ENCODE data around the gene IGFALS.

The IGFALS gene

DNA sequence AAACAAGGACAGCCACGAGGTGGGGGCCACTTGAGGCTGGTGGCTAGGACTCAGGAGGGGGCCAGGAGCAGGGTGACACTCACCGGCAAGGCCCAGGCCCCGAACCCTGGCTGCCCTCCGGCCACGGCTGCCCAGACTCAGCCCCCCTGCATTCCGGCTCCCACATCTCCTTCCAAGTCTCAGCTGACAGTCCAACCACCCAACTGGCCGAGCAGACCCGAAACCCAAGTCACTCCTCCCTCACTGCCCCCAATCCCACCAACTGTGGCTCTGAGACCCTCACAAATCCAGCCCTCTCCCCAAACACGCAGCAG lies 23.7 kb upstream of the IGFALS start:
- no peaks in the 10 kb centered on the region for H4K20me1 ChIP-seq (ENCODE audit: low read depth, low read length)
- no peaks in the 10 kb centered on the region for H3K27me3 ChIP-seq (ENCODE audit: low read length)
- H3K9me2 ChIP-seq (replicated peaks; ENCODE audit: insufficient read depth, low read length) = no peaks in the 10 kb centered on the region
- no peaks in the 10 kb centered on the region for H3K9me3 ChIP-seq (ENCODE audit: insufficient read depth, low read length)
- no peak overlapping the region for H3K9ac ChIP-seq (ENCODE audit: low read length)
- no peak for TF ChIP-seq EZH2phosphoT487 (conservative IDR thresholded peaks at IDR 0.05; ENCODE audit: low read length)
- TF ChIP-seq, protein P1, sequence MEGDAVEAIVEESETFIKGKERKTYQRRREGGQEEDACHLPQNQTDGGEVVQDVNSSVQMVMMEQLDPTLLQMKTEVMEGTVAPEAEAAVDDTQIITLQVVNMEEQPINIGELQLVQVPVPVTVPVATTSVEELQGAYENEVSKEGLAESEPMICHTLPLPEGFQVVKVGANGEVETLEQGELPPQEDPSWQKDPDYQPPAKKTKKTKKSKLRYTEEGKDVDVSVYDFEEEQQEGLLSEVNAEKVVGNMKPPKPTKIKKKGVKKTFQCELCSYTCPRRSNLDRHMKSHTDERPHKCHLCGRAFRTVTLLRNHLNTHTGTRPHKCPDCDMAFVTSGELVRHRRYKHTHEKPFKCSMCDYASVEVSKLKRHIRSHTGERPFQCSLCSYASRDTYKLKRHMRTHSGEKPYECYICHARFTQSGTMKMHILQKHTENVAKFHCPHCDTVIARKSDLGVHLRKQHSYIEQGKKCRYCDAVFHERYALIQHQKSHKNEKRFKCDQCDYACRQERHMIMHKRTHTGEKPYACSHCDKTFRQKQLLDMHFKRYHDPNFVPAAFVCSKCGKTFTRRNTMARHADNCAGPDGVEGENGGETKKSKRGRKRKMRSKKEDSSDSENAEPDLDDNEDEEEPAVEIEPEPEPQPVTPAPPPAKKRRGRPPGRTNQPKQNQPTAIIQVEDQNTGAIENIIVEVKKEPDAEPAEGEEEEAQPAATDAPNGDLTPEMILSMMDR (IDR thresholded peaks at IDR 0.05; ENCODE audit: insufficient read depth, low read length, poor library complexity, severe bottlenecking) = no peak
- H3K27ac ChIP-seq (ENCODE audit: low read depth, low read length) = no peak overlapping the region
- no peaks in the 10 kb centered on the region for H3K36me3 ChIP-seq (ENCODE audit: low read length)
- no peaks in the 10 kb centered on the region for H3K79me2 ChIP-seq (ENCODE audit: insufficient read depth, low read length)
- H3F3A ChIP-seq (ENCODE audit: insufficient read depth) = no peaks in the 10 kb centered on the region
- no peak overlapping the region for H2AFZ ChIP-seq (ENCODE audit: low read depth, low read length, severe bottlenecking)
- H3K4me3 ChIP-seq (ENCODE audit: insufficient read depth, low read length, poor library complexity, severe bottlenecking) = no peak overlapping the region
- no peak overlapping the region for H3K4me2 ChIP-seq (ENCODE audit: low read depth, low read length, poor library complexity, severe bottlenecking)

GRCh38 chr16:1816396-1817275 lies 23.1 kb upstream of the IGFALS start:
- Histone ChIP-seq H3K79me2 (ENCODE audit: insufficient read depth, low read length) (no peaks in the 10 kb centered on the region), H3K9me3 (ENCODE audit: insufficient read depth, low read length) (no peaks in the 10 kb centered on the region), H3K9ac (ENCODE audit: low read length) (no peak overlapping the region), H4K20me1 (ENCODE audit: low read depth, low read length) (no peaks in the 10 kb centered on the region), H3F3A (ENCODE audit: insufficient read depth) (no peaks in the 10 kb centered on the region), H3K36me3 (ENCODE audit: low read length) (no peaks in the 10 kb centered on the region), H3K27me3 (ENCODE audit: low read length) (no peaks in the 10 kb centered on the region), H3K4me2 (ENCODE audit: low read depth, low read length, poor library complexity, severe bottlenecking) (no peak overlapping the region), H3K9me2 (replicated peaks; ENCODE audit: insufficient read depth, low read length) (no peaks in the 10 kb centered on the region), H3K27ac (ENCODE audit: low read depth, low read length) (no peak overlapping the region), H2AFZ (ENCODE audit: low read depth, low read length, severe bottlenecking) (no peak overlapping the region), H3K4me3 (ENCODE audit: insufficient read depth, low read length, poor library complexity, severe bottlenecking) (no peak overlapping the region)
- TF ChIP-seq, protein P1 (IDR thresholded peaks at IDR 0.05; ENCODE audit: insufficient read depth, low read length, poor library complexity, severe bottlenecking) = no peak
- no peak for TF ChIP-seq EZH2phosphoT487 (conservative IDR thresholded peaks at IDR 0.05; ENCODE audit: low read length)

DNA sequence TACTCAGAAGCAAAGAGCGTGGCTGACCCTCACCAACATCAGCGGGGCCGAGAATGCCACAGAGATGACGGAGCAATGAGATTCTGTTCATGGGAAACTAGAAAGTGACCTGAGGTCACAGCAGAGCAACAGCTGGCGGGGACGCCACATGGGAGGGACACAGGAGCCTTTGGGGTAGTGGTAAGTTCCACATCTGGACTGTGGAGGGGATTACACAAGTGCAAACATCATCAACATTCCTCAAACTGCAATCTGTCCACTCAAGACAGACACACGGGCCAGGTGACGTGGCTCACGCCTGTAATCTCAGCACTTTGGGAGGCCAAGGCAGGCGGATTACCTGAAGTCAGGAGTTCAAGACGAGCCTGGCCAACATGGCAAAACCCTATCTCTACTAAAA lies 22.0 kb upstream of the IGFALS start:
- H3K9ac ChIP-seq (ENCODE audit: low read length) = no peak overlapping the region
- H3K9me2 ChIP-seq (replicated peaks; ENCODE audit: insufficient read depth, low read length) = no peaks in the 10 kb centered on the region
- no peaks in the 10 kb centered on the region for H3K27me3 ChIP-seq (ENCODE audit: low read length)
- H3K4me3 ChIP-seq (ENCODE audit: insufficient read depth, low read length, poor library complexity, severe bottlenecking) = no peak overlapping the region
- H2AFZ ChIP-seq (ENCODE audit: low read depth, low read length, severe bottlenecking) = no peak overlapping the region
- H3K36me3 ChIP-seq (ENCODE audit: low read length) = no peaks in the 10 kb centered on the region
- no peak overlapping the region for H3K27ac ChIP-seq (ENCODE audit: low read depth, low read length)
- no peaks in the 10 kb centered on the region for H3F3A ChIP-seq (ENCODE audit: insufficient read depth)
- H3K79me2 ChIP-seq (ENCODE audit: insufficient read depth, low read length) = no peaks in the 10 kb centered on the region
- H3K4me2 ChIP-seq (ENCODE audit: low read depth, low read length, poor library complexity, severe bottlenecking) = no peak overlapping the region
- TF ChIP-seq EZH2phosphoT487 (conservative IDR thresholded peaks at IDR 0.05; ENCODE audit: low read length) = no peak
- TF ChIP-seq, protein P1 (IDR thresholded peaks at IDR 0.05; ENCODE audit: insufficient read depth, low read length, poor library complexity, severe bottlenecking) = no peak
- no peaks in the 10 kb centered on the region for H4K20me1 ChIP-seq (ENCODE audit: low read depth, low read length)
- no peaks in the 10 kb centered on the region for H3K9me3 ChIP-seq (ENCODE audit: insufficient read depth, low read length)
